SK-N-SH treated with all-trans-retinoic acid at 6 μM for 48 hours (cell line): ENCODE results near the gene RNF207.

Experiments
- ATAC-seq: fragments of 200-7000 bp; cut with Tn5 transposase; 3 replicates; pipeline ENCODE4 v1.9.1; 2020; ENCODE audit warnings: mild to moderate bottlenecking, moderate library complexity
- ARNTL ChIP-seq: fragments of 450-650 bp; formaldehyde crosslinking; IDR thresholded peaks from 2 replicates; pipeline ENCODE4 v1.5.0; 2020; ENCODE audit warnings: low read depth, mild to moderate bottlenecking, moderate library complexity, borderline replicate concordance
- BACH2 ChIP-seq: fragments of 250-450 bp; sonication (Bioruptor Pico); IDR thresholded peaks from 2 replicates; pipeline ENCODE4 v1.9.0; 2021; ENCODE audit warnings: mild to moderate bottlenecking, borderline replicate concordance
- CSDC2 ChIP-seq: fragments of 250-450 bp; sonication (Bioruptor Pico); IDR thresholded peaks from 2 replicates; pipeline ENCODE4 v1.5.0; 2020; ENCODE audit warnings: mild to moderate bottlenecking, moderate library complexity
- ESRRG ChIP-seq: fragments of 250-450 bp; sonication (Bioruptor Pico); IDR thresholded peaks from 2 replicates; pipeline ENCODE4 v1.6.1; 2021; ENCODE audit warnings: mild to moderate bottlenecking
- GLIS3 ChIP-seq: fragments of 250-450 bp; sonication (Bioruptor Pico); IDR thresholded peaks from 2 replicates; pipeline ENCODE4 v1.5.0; 2020; ENCODE audit warnings: mild to moderate bottlenecking, moderate library complexity
- ISL1 ChIP-seq: fragments of 250-450 bp; sonication (Bioruptor Pico); IDR thresholded peaks from 2 replicates; pipeline ENCODE4 v2.1.2; 2022; ENCODE audit warnings: mild to moderate bottlenecking, moderate library complexity
- OSR1 ChIP-seq: fragments of 250-450 bp; sonication (Bioruptor Pico); IDR thresholded peaks from 2 replicates; pipeline ENCODE4 v1.8.0; 2022; ENCODE audit warnings: moderate library complexity, mild to moderate bottlenecking, inconsistent platforms
- PPARA ChIP-seq: fragments of 250-450 bp; sonication (Bioruptor Pico); IDR thresholded peaks from 2 replicates; pipeline ENCODE4 v1.5.0; 2020; ENCODE audit warnings: mild to moderate bottlenecking, borderline replicate concordance
- RARB ChIP-seq: fragments of 250-450 bp; sonication (Bioruptor Pico); IDR thresholded peaks from 2 replicates; pipeline ENCODE4 v1.8.0; 2021; ENCODE audit warnings: mild to moderate bottlenecking, moderate library complexity
- SNAI2 ChIP-seq: fragments of 250-450 bp; sonication (Bioruptor Pico); IDR thresholded peaks from 2 replicates; pipeline ENCODE4 v1.5.0; 2020; ENCODE audit warnings: mild to moderate bottlenecking, moderate library complexity
- TCF4 ChIP-seq: fragments of 250-450 bp; sonication (Bioruptor Pico); IDR thresholded peaks from 2 replicates; pipeline ENCODE4 v1.8.0; 2021; ENCODE audit warnings: mild to moderate bottlenecking, moderate library complexity, borderline replicate concordance
- TOX ChIP-seq: fragments of 250-450 bp; sonication (Bioruptor Pico); IDR thresholded peaks from 2 replicates; pipeline ENCODE4 v1.8.0; 2021; ENCODE audit warnings: mild to moderate bottlenecking, moderate library complexity, borderline replicate concordance
- ZC3H10 ChIP-seq: fragments of 250-450 bp; sonication (Bioruptor Pico); IDR thresholded peaks from 2 replicates; pipeline ENCODE4 v1.5.1; 2021; ENCODE audit warnings: mild to moderate bottlenecking, moderate library complexity
- ZFP3 ChIP-seq: fragments of 250-450 bp; sonication (Bioruptor Pico); IDR thresholded peaks from 2 replicates; pipeline ENCODE4 v1.5.0; 2020; ENCODE audit warnings: mild to moderate bottlenecking, moderate library complexity
- ZFP30 ChIP-seq: fragments of 450-650 bp; formaldehyde crosslinking; IDR thresholded peaks from 2 replicates; pipeline ENCODE4 v1.5.0; 2022; ENCODE audit warnings: mild to moderate bottlenecking, moderate library complexity
- ZNF70 ChIP-seq: fragments of 450-650 bp; formaldehyde crosslinking; IDR thresholded peaks from 2 replicates; pipeline ENCODE4 v1.5.0; 2020; ENCODE audit warnings: mild to moderate bottlenecking, moderate library complexity
- ZNF8 ChIP-seq: fragments of 450-650 bp; formaldehyde crosslinking; IDR thresholded peaks from 2 replicates; pipeline ENCODE4 v1.5.0; 2020; ENCODE audit warnings: mild to moderate bottlenecking, moderate library complexity
- TF ChIP-seq, protein P1 (sequence below): fragments of 250-450 bp; sonication (Bioruptor Pico); IDR thresholded peaks from 2 replicates; pipeline ENCODE4 v1.8.0; 2020; ENCODE audit warnings: mild to moderate bottlenecking, moderate library complexity, borderline replicate concordance
- TF ChIP-seq, protein P2 (sequence below): fragments of 250-450 bp; sonication (Bioruptor Pico); IDR thresholded peaks from 2 replicates; pipeline ENCODE4 v1.5.1; 2020; ENCODE audit warnings: low read depth, mild to moderate bottlenecking, moderate library complexity
- TF ChIP-seq, protein P3 (sequence below): fragments of 250-450 bp; sonication (Bioruptor Pico); IDR thresholded peaks from 2 replicates; pipeline ENCODE4 v1.5.0; 2020; ENCODE audit warnings: mild to moderate bottlenecking, moderate library complexity
- TF ChIP-seq, protein P4 (sequence below): fragments of 250-450 bp; sonication (Bioruptor Pico); IDR thresholded peaks from 2 replicates; pipeline ENCODE4 v1.5.1; 2021; ENCODE audit warnings: mild to moderate bottlenecking, moderate library complexity

RNF207 gene

DNA sequence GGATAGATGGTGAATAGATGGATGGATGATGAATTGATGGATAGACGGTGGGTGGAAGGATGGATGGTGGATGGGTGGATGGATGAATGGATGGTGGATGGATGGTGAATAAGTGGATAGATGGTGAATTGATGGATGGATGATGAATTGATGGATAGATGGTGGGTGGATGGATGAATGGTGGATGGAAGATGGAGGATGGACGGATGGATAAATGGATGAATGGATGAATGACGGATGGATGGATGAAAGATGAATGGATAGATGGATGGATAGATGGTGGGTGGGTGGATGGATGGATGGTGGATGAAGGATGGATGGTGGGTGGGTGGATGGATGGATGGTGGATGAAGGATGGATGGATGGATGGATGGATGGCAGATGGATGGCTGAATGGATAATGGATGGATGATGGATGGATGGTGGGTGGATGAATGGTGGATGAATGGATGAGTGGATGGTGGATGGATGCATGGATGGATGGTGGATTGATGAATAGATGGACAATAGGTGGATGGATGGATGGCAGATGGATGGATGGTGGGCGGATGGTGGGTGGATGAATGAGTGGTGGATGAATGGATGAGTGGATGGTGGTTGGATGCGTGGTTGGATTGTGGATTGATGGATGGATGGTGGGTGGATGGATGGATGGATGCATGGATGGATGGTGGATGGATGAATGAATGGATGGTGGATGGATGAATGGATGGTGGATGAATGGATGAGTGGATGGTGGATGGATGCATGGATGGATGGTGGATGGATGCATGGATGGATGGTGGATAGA lies 31.1 kb upstream of the RNF207 start (continued):
- TF ChIP-seq, protein P1, sequence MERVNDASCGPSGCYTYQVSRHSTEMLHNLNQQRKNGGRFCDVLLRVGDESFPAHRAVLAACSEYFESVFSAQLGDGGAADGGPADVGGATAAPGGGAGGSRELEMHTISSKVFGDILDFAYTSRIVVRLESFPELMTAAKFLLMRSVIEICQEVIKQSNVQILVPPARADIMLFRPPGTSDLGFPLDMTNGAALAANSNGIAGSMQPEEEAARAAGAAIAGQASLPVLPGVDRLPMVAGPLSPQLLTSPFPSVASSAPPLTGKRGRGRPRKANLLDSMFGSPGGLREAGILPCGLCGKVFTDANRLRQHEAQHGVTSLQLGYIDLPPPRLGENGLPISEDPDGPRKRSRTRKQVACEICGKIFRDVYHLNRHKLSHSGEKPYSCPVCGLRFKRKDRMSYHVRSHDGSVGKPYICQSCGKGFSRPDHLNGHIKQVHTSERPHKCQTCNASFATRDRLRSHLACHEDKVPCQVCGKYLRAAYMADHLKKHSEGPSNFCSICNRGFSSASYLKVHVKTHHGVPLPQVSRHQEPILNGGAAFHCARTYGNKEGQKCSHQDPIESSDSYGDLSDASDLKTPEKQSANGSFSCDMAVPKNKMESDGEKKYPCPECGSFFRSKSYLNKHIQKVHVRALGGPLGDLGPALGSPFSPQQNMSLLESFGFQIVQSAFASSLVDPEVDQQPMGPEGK (CRISPR knock-in tag), result no peak
- TF ChIP-seq BACH2 (CRISPR knock-in tag), result no peak
- no peak for TF ChIP-seq ESRRG (CRISPR knock-in tag)
- TF ChIP-seq GLIS3 (CRISPR knock-in tag), result no peak
- no peak for TF ChIP-seq OSR1 (CRISPR knock-in tag)

DNA sequence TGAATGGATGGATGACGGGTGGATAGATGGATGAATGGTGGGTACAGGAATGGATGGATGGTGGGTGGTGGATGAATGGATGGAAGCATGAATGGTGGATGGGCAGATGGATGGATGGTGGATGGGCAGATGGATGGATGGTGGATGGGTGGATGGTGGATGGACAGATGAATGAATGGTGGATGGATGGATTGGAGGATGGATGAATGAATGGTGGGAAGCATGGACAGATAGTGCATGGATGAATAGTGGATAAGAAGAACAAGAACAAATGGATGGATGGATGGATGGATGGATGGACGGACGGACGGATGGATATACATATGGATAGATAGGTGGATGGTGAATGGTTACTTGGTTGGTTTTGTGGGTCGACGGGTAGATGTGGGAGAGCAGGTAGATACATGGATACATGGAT lies 30.5 kb upstream of the RNF207 start:
- no peak for ATAC-seq
- TF ChIP-seq ZNF8 (CRISPR knock-in tag) (no peak), TOX (CRISPR knock-in tag) (no peak), BACH2 (CRISPR knock-in tag) (no peak), SNAI2 (CRISPR knock-in tag) (no peak), ZC3H10 (CRISPR knock-in tag) (no peak), ZFP30 (no peak), ZFP3 (CRISPR knock-in tag) (no peak), ARNTL (CRISPR knock-in tag) (no peak), ISL1 (no peak), OSR1 (CRISPR knock-in tag) (no peak), CSDC2 (CRISPR knock-in tag) (no peak), TCF4 (CRISPR knock-in tag) (no peak), RARB (no peak), PPARA (CRISPR knock-in tag) (no peak)
- TF ChIP-seq, protein P1 (CRISPR knock-in tag), result no peak
- TF ChIP-seq, protein P2, sequence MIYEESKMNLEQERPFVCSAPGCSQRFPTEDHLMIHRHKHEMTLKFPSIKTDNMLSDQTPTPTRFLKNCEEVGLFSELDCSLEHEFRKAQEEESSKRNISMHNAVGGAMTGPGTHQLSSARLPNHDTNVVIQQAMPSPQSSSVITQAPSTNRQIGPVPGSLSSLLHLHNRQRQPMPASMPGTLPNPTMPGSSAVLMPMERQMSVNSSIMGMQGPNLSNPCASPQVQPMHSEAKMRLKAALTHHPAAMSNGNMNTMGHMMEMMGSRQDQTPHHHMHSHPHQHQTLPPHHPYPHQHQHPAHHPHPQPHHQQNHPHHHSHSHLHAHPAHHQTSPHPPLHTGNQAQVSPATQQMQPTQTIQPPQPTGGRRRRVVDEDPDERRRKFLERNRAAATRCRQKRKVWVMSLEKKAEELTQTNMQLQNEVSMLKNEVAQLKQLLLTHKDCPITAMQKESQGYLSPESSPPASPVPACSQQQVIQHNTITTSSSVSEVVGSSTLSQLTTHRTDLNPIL, result no peak
- TF ChIP-seq, protein P3, sequence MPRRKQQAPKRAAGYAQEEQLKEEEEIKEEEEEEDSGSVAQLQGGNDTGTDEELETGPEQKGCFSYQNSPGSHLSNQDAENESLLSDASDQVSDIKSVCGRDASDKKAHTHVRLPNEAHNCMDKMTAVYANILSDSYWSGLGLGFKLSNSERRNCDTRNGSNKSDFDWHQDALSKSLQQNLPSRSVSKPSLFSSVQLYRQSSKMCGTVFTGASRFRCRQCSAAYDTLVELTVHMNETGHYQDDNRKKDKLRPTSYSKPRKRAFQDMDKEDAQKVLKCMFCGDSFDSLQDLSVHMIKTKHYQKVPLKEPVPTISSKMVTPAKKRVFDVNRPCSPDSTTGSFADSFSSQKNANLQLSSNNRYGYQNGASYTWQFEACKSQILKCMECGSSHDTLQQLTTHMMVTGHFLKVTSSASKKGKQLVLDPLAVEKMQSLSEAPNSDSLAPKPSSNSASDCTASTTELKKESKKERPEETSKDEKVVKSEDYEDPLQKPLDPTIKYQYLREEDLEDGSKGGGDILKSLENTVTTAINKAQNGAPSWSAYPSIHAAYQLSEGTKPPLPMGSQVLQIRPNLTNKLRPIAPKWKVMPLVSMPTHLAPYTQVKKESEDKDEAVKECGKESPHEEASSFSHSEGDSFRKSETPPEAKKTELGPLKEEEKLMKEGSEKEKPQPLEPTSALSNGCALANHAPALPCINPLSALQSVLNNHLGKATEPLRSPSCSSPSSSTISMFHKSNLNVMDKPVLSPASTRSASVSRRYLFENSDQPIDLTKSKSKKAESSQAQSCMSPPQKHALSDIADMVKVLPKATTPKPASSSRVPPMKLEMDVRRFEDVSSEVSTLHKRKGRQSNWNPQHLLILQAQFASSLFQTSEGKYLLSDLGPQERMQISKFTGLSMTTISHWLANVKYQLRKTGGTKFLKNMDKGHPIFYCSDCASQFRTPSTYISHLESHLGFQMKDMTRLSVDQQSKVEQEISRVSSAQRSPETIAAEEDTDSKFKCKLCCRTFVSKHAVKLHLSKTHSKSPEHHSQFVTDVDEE, result no peak
- TF ChIP-seq, protein P4, sequence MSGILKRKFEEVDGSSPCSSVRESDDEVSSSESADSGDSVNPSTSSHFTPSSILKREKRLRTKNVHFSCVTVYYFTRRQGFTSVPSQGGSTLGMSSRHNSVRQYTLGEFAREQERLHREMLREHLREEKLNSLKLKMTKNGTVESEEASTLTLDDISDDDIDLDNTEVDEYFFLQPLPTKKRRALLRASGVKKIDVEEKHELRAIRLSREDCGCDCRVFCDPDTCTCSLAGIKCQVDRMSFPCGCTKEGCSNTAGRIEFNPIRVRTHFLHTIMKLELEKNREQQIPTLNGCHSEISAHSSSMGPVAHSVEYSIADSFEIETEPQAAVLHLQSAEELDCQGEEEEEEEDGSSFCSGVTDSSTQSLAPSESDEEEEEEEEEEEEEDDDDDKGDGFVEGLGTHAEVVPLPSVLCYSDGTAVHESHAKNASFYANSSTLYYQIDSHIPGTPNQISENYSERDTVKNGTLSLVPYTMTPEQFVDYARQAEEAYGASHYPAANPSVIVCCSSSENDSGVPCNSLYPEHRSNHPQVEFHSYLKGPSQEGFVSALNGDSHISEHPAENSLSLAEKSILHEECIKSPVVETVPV, result no peak

DNA sequence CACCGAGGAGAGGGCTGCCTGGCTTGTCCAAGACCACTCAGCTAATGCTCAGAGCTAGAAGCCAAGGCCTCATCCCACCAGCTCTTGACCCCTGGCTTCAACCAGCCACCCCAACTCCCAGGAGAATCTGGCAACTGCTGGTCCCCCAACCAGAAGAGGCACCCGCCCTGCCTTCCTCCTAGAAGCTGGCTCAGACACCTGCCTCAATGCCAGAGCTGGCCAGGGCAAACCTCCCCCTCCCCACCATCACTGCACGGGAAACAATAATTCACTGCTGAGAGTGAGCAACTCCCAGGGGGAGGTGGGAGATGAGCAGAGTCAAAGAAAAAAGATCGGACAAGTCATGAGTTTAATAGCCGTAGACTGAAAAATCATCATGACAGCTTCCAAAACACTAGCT lies 29.1 kb upstream of the RNF207 start:
- no peak for ATAC-seq
- no peak for TF ChIP-seq BACH2 (CRISPR knock-in tag)
- TF ChIP-seq, protein P3, result no peak
- TF ChIP-seq RARB, result no peak
- no peak for TF ChIP-seq ZC3H10 (CRISPR knock-in tag)
- no peak for TF ChIP-seq ZNF70 (CRISPR knock-in tag)
- TF ChIP-seq TCF4 (CRISPR knock-in tag), result no peak
- TF ChIP-seq CSDC2 (CRISPR knock-in tag), result no peak
- TF ChIP-seq, protein P2, result no peak
- no peak for TF ChIP-seq ZNF8 (CRISPR knock-in tag)
- TF ChIP-seq, protein P4, result no peak
- no peak for TF ChIP-seq ARNTL (CRISPR knock-in tag)
